Endodermal cell (in vitro differentiated cells): ENCODE results near the gene ALDOA. TPM values are rescaled to one million over a fixed set of nuclear protein-coding genes. Genes with fewer than 3 reads are reported as not detected.

Experiments
- DNase-seq: peaks from one replicate; pipeline ENCODE4 v3.0.0-alpha.2; 2017
- H3K27ac ChIP-seq: 2 replicates; pipeline ENCODE4 v1.5.1; 2013; ENCODE audit warnings: mild to moderate bottlenecking, low read depth, low read length, moderate library complexity
- H3K27me3 ChIP-seq: 2 replicates; pipeline ENCODE4 v1.6.1; 2013; ENCODE audit warnings: mild to moderate bottlenecking, low read length, moderate library complexity; ENCODE audit not compliant: insufficient read depth, control insufficient read depth, poor library complexity, severe bottlenecking
- H3K36me3 ChIP-seq: 2 replicates; pipeline ENCODE4 v1.7.0; 2013; ENCODE audit warnings: mild to moderate bottlenecking, low read length, moderate library complexity; ENCODE audit not compliant: control insufficient read depth, insufficient read depth
- H3K4me1 ChIP-seq: one replicate; pipeline ENCODE4 v1.7.0; 2013; ENCODE audit warnings: low read length; ENCODE audit not compliant: control insufficient read depth, insufficient read depth
- H3K4me3 ChIP-seq: 2 replicates; pipeline ENCODE4 v1.5.1; 2013; ENCODE audit warnings: mild to moderate bottlenecking, low read length, moderate library complexity
- H3K9ac ChIP-seq: 2 replicates; pipeline ENCODE4 v1.6.1; 2013; ENCODE audit warnings: mild to moderate bottlenecking, low read length, moderate library complexity; ENCODE audit not compliant: poor library complexity, severe bottlenecking; ENCODE audit errors: extremely low read depth
- H3K9me3 ChIP-seq: 2 replicates; pipeline ENCODE4 v1.6.1; 2013; ENCODE audit warnings: mild to moderate bottlenecking, low read length, moderate library complexity; ENCODE audit not compliant: control insufficient read depth
- H3K27ac Mint-ChIP-seq: 2 replicates; pipeline ENCODE4 v1.8.0; 2020; ENCODE audit warnings: mixed read lengths
- H3K27me3 Mint-ChIP-seq: 2 replicates; pipeline ENCODE4 v1.8.0; 2021; ENCODE audit warnings: mild to moderate bottlenecking, mixed read lengths; ENCODE audit not compliant: insufficient read depth
- H3K36me3 Mint-ChIP-seq: 2 replicates; pipeline ENCODE4 v1.8.0; 2020; ENCODE audit warnings: low read depth, mixed read lengths
- H3K4me1 Mint-ChIP-seq: 2 replicates; pipeline ENCODE4 v1.8.0; 2020; ENCODE audit warnings: mixed read lengths
- H3K4me3 Mint-ChIP-seq: 2 replicates; pipeline ENCODE4 v1.8.0; 2020; ENCODE audit warnings: mild to moderate bottlenecking, moderate library complexity, mixed read lengths
- H3K9me3 Mint-ChIP-seq: 2 replicates; pipeline ENCODE4 v1.8.0; 2020; ENCODE audit warnings: mild to moderate bottlenecking, mixed read lengths
- CTCF ChIP-seq: fragments of 200-600 bp; sonication (generic); conservative IDR thresholded peaks from 2 replicates; pipeline ENCODE4 v1.5.0; 2021; ENCODE audit warnings: antibody characterized with exemption, mild to moderate bottlenecking
- WGBS, 2 experiments: methylation state at CpG; one replicate each; pipeline versions ENCODE4 v1.1.5 to v1.1.7; 2013; ENCODE audit warnings: missing lambda C conversion rate in 2 of 2, mixed read lengths in 1 of 2; ENCODE audit not compliant: insufficient coverage in 1 of 2, insufficient read length in 1 of 2; 5-methylcytosine and 5-hydroxymethylcytosine counted together
- total RNA-seq, 2 donors: library from RNA; stranded (reverse); fragmentation: NEBNext Ultra II Directional in 1 of 2; extraction: Animal tissue kit (Norgen Biotek cat#: 25700) in 1 of 2; gene quantifications; 2 replicates in 1 of 2; 3 replicates in 1 of 2; pipeline ENCODE4 v1.2.1, GENCODE V29; 2021

The ALDOA gene
- total RNA-seq, 2 donors from 2014 or later: 645 to 652 TPM

GRCh38 chr16:30116291-30117207 is 51.0 kb downstream of the ALDOA start:
- no peak overlapping the region for H3K4me3 ChIP-seq
- no peak for TF ChIP-seq CTCF
- Mint-ChIP-seq H3K4me3 (no peak overlapping the region), H3K27ac (no peak overlapping the region), H3K36me3 (peaks cover 29% of the 10 kb centered on the region), H3K9me3 (no peaks in the 10 kb centered on the region), H3K27me3 (no peaks in the 10 kb centered on the region), H3K4me1 (no peaks in the 10 kb centered on the region)
- no peaks in the 10 kb centered on the region for H3K9me3 ChIP-seq
- no peaks in the 10 kb centered on the region for H3K27me3 ChIP-seq
- no peak overlapping the region for H3K9ac ChIP-seq
- H3K27ac ChIP-seq: no peak overlapping the region
- no peaks in the 10 kb centered on the region for H3K4me1 ChIP-seq
- no peak for DNase-seq
- WGBS, 2 experiments: 94 to 96% methylated on average over 8 to 16 of the region's 16 CpGs
- H3K36me3 ChIP-seq: peaks cover 5% of the 10 kb centered on the region

GRCh38 chr16:30117768-30118167 is 52.2 kb downstream of the ALDOA start:
- Histone ChIP-seq H3K27me3 (no peaks in the 10 kb centered on the region), H3K9ac (no peak overlapping the region), H3K27ac (no peak overlapping the region), H3K4me1 (no peaks in the 10 kb centered on the region), H3K9me3 (no peaks in the 10 kb centered on the region), H3K36me3 (peaks cover 5% of the 10 kb centered on the region), H3K4me3 (no peak overlapping the region)
- H3K36me3 Mint-ChIP-seq: peaks cover 29% of the 10 kb centered on the region
- no peak for TF ChIP-seq CTCF
- H3K27ac Mint-ChIP-seq: no peak overlapping the region
- no peaks in the 10 kb centered on the region for H3K27me3 Mint-ChIP-seq
- no peaks in the 10 kb centered on the region for H3K9me3 Mint-ChIP-seq
- no peak overlapping the region for H3K4me3 Mint-ChIP-seq
- 97% methylated on average over 9 to 10 of the region's 10 CpGs for WGBS, 2 experiments
- peaks cover 2% of the 10 kb centered on the region for H3K4me1 Mint-ChIP-seq
- no peak for DNase-seq

DNA sequence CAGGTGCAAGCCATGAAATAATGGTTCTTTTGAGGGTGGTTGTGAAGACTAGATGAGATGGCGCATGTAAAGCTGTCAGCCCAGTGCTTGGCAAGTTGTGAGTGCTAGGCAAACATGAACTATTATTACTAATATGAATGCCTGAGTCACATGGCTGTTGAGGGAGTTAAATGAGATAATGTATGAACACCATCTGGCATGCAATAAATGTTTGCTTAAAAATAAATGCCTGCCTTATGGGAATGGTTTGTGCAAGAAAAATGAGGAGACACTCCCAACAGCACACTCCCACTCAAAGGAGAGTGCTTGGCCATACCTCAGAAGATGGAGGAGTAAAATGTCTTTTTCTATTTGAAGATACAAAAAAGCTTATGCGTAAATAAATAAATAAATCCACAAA is 53.9 kb downstream of the ALDOA start:
- Mint-ChIP-seq H3K36me3 (peaks cover 26% of the 10 kb centered on the region), H3K27me3 (no peaks in the 10 kb centered on the region), H3K27ac (no peak overlapping the region), H3K9me3 (no peaks in the 10 kb centered on the region), H3K4me3 (no peak overlapping the region), H3K4me1 (peaks cover 7% of the 10 kb centered on the region)
- H3K4me3 ChIP-seq: no peak overlapping the region
- DNase-seq: no peak
- no peak for TF ChIP-seq CTCF
- no peaks in the 10 kb centered on the region for H3K27me3 ChIP-seq
- no peak overlapping the region for H3K27ac ChIP-seq
- H3K9ac ChIP-seq: no peak overlapping the region
- no peaks in the 10 kb centered on the region for H3K9me3 ChIP-seq
- no peaks in the 10 kb centered on the region for H3K4me1 ChIP-seq
- 88 to 100% methylated on average over 2 of the region's 2 CpGs for WGBS, 2 experiments
- H3K36me3 ChIP-seq: peaks cover 5% of the 10 kb centered on the region

Other genes with a start within 250 kb of the ALDOA start
- 10 to 100 TPM; 43.0 to 65.7 TPM for gene PAGR1, start 249.6 kb upstream of the ALDOA start, total RNA-seq
- gene MVP, start 245.3 kb upstream of the ALDOA start, total RNA-seq: 1 to 10 TPM; 3.0 to 8.0 TPM
- gene CDIPT, start 202.5 kb upstream of the ALDOA start, total RNA-seq: 10 to 100 TPM; 63.4 to 68.4 TPM
- 10 to 100 TPM; 44.0 to 52.1 TPM for gene SEZ6L2, start 166.2 kb upstream of the ALDOA start, total RNA-seq
- gene ASPHD1, start 165.3 kb upstream of the ALDOA start, total RNA-seq: 1 to 10 TPM; 6.1 to 8.7 TPM
- gene KCTD13, start 139.5 kb upstream of the ALDOA start, total RNA-seq: 10 to 100 TPM; 21.5 to 27.5 TPM
- gene TMEM219, start 103.7 kb upstream of the ALDOA start, total RNA-seq: 100 to 1,000 TPM; 122 to 136 TPM
- 10 to 100 TPM; 44.6 to 50.2 TPM for gene TAOK2, start 91.9 kb upstream of the ALDOA start, total RNA-seq
- gene HIRIP3, start 70.1 kb upstream of the ALDOA start, total RNA-seq: 10 to 100 TPM in 1 of 2 donors, 1 to 10 TPM in 1; 9.4 to 13.9 TPM
- gene INO80E, start 69.5 kb upstream of the ALDOA start, total RNA-seq: 10 to 100 TPM; 77.4 to 80.1 TPM
- 1 to 10 TPM; 6.2 to 9.9 TPM for gene DOC2A, start 54.7 kb upstream of the ALDOA start, total RNA-seq
- gene C16orf92, start 42.6 kb upstream of the ALDOA start, total RNA-seq: not detected
- gene TLCD3B, start 34.5 kb upstream of the ALDOA start, total RNA-seq: 1 to 10 TPM; 3.3 to 3.5 TPM
- 100 to 1,000 TPM; 150 to 151 TPM for gene PPP4C, start 10.2 kb downstream of the ALDOA start, total RNA-seq
- gene TBX6, start 26.2 kb downstream of the ALDOA start, total RNA-seq: 1 to 10 TPM; 3.0 to 6.3 TPM
- 10 to 100 TPM; 42.0 to 57.2 TPM for gene YPEL3, start 30.5 kb downstream of the ALDOA start, total RNA-seq
- gene GDPD3, start 47.8 kb downstream of the ALDOA start, total RNA-seq: 1 to 10 TPM; 2.7 to 6.5 TPM
- 10 to 100 TPM; 53.8 to 62.0 TPM for gene MAPK3, start 57.5 kb downstream of the ALDOA start, total RNA-seq
- gene CORO1A, start 117.8 kb downstream of the ALDOA start, total RNA-seq: 1 to 10 TPM in 1 of 2 donors, under 1 TPM in 1; 0.93 to 2.1 TPM
- gene BOLA2B, start 127.9 kb downstream of the ALDOA start, total RNA-seq: 100 to 1,000 TPM; 125 to 134 TPM
- gene SLX1A, start 128.1 kb downstream of the ALDOA start, total RNA-seq: 10 to 100 TPM; 37.7 to 48.8 TPM
- 10 to 100 TPM; 14.5 to 22.1 TPM for gene SULT1A3, start 133.5 kb downstream of the ALDOA start, total RNA-seq
- gene NPIPB13, start 182.7 kb downstream of the ALDOA start, total RNA-seq: 10 to 100 TPM; 18.3 to 31.1 TPM